Measurements from ENCODE around the gene EPHB2.

- TF ChIP-seq FOXM1 (IDR thresholded peaks at IDR 0.05; ENCODE audit: borderline replicate concordance, low read depth) (no peak), TCF12 (IDR thresholded peaks at IDR 0.05; ENCODE audit: low read depth) (no peak), NFIC (IDR thresholded peaks at IDR 0.05) (no peak), EP300 (IDR thresholded peaks at IDR 0.05; ENCODE audit: borderline replicate concordance) (no peak), REST (IDR thresholded peaks at IDR 0.05; ENCODE audit: low read depth) (no peak), MAX (IDR thresholded peaks at IDR 0.05) (no peak), CEBPB (IDR thresholded peaks at IDR 0.05) (no peak), USF1 (IDR thresholded peaks at IDR 0.05) (no peak)
These were observed 23.4 kb upstream of the EPHB2 start for GRCh38 chr1:22687191-22687590.

Measured in Ishikawa (cell line).